Pancreas (tissue), 10 donors: ENCODE results near the gene IQCE. TPM values are rescaled to one million over a fixed set of nuclear protein-coding genes. Genes with fewer than 3 reads are reported as not detected.

ENCODE experiments used
- ATAC-seq, 4 donors: fragments of 200-7000 bp; cut with Tn5 transposase; one replicate each; pipeline versions ENCODE4 v1.8.0 to v1.9.1; 2020; ENCODE audit warnings: mild to moderate bottlenecking in 4 of 4, moderate library complexity in 4 of 4
- DNase-seq, 6 donors: peaks; one replicate each; pipeline ENCODE4 v3.0.0-alpha.2; 2020
- FAIRE-seq: peaks from 2 replicates; lab custom pipeline; 2012; peaks lifted over from hg19 to GRCh38; lab: Jason Lieb, UNC
- H3K27ac ChIP-seq, 4 donors: fragments of 200-600 bp; sonication (generic); 1 replicate in 3 of 4; 2 replicates in 1 of 4; pipeline versions ENCODE4 v1.5.0 to v1.8.0; 2020
- H3K27me3 ChIP-seq, 4 donors: fragments of 200-600 bp; one replicate each; pipeline ENCODE4 v1.8.0; 2021
- H3K36me3 ChIP-seq, 3 donors: fragments of 200-600 bp; sonication (generic) in 1 of 3; one replicate each; pipeline versions ENCODE4 v1.5.0 to v1.8.0; 2020 to 2021
- H3K4me1 ChIP-seq, 3 donors: fragments of 200-600 bp; one replicate each; pipeline ENCODE4 v1.8.0; 2021
- H3K4me3 ChIP-seq, 4 donors: fragments of 200-600 bp; sonication (generic) in 2 of 4; one replicate each; pipeline versions ENCODE4 v1.5.0 to v1.8.0; 2020 to 2021
- H3K9me3 ChIP-seq, 4 donors: fragments of 200-600 bp; one replicate each; pipeline ENCODE4 v1.8.0; 2021
- WGBS, 2 donors: extraction: QIAGEN DNeasy Blood & Tissue Kit; methylation state at CpG; one replicate each; pipeline ENCODE4 v1.1.7; 2013; 5-methylcytosine and 5-hydroxymethylcytosine counted together
- intact Hi-C, 3 donors: fragments of 100-400 bp; cut with DNase I; formaldehyde crosslinking; loops; one replicate each; pipeline versions ENCODE4 v1.11.1 to v1.14.2; 2022
- polyA plus RNA-seq, 2 donors: library from polyadenylated mRNA; stranded (reverse); fragments of 200-250 nt; gene quantifications; one replicate each; pipeline ENCODE4 v1.2.3, GENCODE V29; 2013
- total RNA-seq, 6 donors: library from RNA; stranded (reverse); fragmentation: NEBNext Ultra II Directional in 4 of 6; extraction: Animal tissue kit (Norgen Biotek cat#: 25700) in 4 of 6; gene quantifications; one replicate each; pipeline versions ENCODE4 v1.2.1 to v1.2.4, GENCODE V29; 2021 to 2023
- TF ChIP-seq, protein P1 (sequence below), 4 donors: fragments of 200-600 bp; sonication (generic) in 3 of 4; IDR thresholded peaks; one replicate each; pipeline versions ENCODE4 v1.5.0 to v1.8.0; 2021; ENCODE audit warnings: antibody characterized with exemption in 4 of 4
- donor health status: healthy with polysubstance abuse.
- donor health status: DM: no; HTN: no; CAD: no; lungs with moderate emphysema.
- donor health status: DM: no; HTN: no; CAD: no.
- donor health status: control.
- donor health status: control.
- donor health status: Bipolar disorder and iron deficiency.
- donor health status: DM: yes; HTN: yes; CAD: no.
- donor health status: DM: no; HTN: no; CAD: no.
- donor health status: DM: no; HTN: no; CAD: no.
- donor health status: DM: yes; HTN: yes; CAD: no.

Gene IQCE
- total and polyA plus RNA-seq, 8 donors = 8.8 to 14.1 (median 10.9) TPM

DNA sequence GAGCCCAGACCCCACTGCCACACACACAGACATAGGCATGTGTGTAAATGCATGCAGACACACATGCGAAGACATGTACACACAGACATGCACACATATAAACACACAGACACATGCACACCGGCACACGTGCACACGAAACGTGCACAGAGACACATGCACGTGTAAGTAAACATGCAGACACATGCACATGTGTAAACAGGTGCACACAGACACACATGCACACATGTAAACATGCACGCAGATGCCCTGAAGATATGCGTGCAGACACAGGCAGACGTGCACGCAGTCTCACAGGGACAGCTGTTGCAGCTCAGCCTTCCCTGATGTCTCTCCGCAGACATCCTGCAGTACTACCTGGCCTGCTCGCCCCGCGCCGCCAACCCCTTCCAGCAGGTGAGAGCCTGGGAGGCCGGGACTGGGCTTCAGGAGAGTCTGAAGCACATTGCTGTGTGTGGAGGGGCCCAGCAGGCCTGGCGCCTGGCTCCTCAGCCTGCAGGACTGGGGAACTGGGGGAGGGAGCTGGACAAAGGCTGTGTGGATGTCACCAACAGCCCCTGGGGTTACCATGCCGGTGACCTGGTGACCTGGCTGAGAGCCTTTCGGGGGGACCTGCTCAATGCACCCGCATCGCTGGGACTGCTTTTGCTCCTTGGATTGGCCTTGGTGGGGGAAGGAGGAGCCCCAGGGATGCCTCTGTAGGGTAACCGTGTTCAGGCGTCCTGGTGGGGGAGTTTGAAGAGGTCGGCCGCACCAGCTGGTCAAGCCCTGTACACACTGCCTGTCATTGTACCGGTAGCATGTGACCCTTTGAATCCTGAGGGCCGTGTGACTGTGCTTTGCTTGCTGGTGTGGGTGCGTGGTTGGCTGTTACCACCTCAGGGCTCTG, 93.3 kb downstream of the IQCE start:
- TF ChIP-seq, protein P1, sequence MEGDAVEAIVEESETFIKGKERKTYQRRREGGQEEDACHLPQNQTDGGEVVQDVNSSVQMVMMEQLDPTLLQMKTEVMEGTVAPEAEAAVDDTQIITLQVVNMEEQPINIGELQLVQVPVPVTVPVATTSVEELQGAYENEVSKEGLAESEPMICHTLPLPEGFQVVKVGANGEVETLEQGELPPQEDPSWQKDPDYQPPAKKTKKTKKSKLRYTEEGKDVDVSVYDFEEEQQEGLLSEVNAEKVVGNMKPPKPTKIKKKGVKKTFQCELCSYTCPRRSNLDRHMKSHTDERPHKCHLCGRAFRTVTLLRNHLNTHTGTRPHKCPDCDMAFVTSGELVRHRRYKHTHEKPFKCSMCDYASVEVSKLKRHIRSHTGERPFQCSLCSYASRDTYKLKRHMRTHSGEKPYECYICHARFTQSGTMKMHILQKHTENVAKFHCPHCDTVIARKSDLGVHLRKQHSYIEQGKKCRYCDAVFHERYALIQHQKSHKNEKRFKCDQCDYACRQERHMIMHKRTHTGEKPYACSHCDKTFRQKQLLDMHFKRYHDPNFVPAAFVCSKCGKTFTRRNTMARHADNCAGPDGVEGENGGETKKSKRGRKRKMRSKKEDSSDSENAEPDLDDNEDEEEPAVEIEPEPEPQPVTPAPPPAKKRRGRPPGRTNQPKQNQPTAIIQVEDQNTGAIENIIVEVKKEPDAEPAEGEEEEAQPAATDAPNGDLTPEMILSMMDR (IDR thresholded peaks at IDR 0.05) = no peak
- peak in 1 of 6 donors; percentile 59 for DNase-seq
- no peaks in the 10 kb centered on the region for H3K36me3 ChIP-seq
- intact Hi-C loops = no loop called here
- H3K4me1 ChIP-seq = no peaks in the 10 kb centered on the region
- WGBS, 2 donors = 91 to 92% methylated on average over 28 of the region's 28 CpGs
- H3K27ac ChIP-seq = no peak overlapping the region
- no peak for FAIRE-seq
- no peak overlapping the region for H3K4me3 ChIP-seq
- no peaks in the 10 kb centered on the region for H3K27me3 ChIP-seq
- H3K9me3 ChIP-seq = no peaks in the 10 kb centered on the region
- no peak for ATAC-seq

DNA sequence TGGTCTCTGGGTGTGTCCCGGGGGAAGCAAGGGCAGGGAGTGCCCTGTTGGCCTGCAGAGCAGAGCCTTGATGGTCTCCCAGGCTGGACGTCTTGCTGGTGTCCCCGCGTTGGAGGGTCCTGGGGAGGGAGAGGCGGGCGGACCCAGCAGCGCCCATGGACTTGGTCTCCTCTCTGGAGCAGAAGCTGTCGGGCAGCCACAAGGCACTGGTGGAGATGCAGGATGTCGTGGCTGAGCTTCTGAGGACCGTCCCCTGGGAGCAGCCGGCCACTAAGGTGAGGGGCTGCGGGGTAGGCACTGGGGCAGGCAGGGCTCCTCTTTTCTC, 93.9 kb downstream of the IQCE start:
- Histone ChIP-seq H3K27me3 (no peaks in the 10 kb centered on the region), H3K27ac (no peak overlapping the region), H3K4me3 (no peak overlapping the region), H3K4me1 (no peaks in the 10 kb centered on the region), H3K36me3 (no peaks in the 10 kb centered on the region), H3K9me3 (no peaks in the 10 kb centered on the region)
- DNase-seq = peak in 1 of 6 donors; percentile 51
- no peak for FAIRE-seq
- intact Hi-C loops = no loop called here
- TF ChIP-seq, protein P1 (IDR thresholded peaks at IDR 0.05) = no peak
- WGBS, 2 donors = 88 to 91% methylated on average over 11 to 12 of the region's 12 CpGs
- ATAC-seq = no peak

DNA sequence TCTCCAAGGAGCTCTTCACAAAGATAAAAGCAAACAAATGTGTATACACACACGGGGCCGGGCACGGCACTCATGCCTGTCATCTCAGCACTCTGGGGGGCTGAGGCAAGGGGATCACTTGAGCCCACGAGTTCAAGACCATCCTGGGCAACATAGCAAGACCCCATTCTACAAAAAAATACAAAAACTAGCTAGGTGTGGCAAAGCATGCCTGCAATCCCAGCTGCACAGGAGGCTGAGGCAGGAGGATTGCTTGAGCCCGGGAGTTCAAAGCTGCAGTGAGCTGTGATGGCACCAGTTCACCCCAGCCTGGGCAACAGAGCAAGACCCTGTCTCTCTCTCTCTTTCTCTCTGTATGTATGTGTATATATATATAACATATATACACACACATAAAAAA, 95.3 kb downstream of the IQCE start:
- intact Hi-C loops = no loop called here
- Histone ChIP-seq H3K27me3 (no peaks in the 10 kb centered on the region), H3K27ac (no peak overlapping the region), H3K4me3 (no peak overlapping the region), H3K9me3 (no peaks in the 10 kb centered on the region), H3K36me3 (no peaks in the 10 kb centered on the region), H3K4me1 (no peaks in the 10 kb centered on the region)
- DNase-seq (peak in 1 of 6 donors; percentile 11), FAIRE-seq (no peak), ATAC-seq (no peak)
- WGBS, 2 donors = 77% methylated on average over 5 of the region's 5 CpGs
- TF ChIP-seq, protein P1 (IDR thresholded peaks at IDR 0.05) = no peak

DNA sequence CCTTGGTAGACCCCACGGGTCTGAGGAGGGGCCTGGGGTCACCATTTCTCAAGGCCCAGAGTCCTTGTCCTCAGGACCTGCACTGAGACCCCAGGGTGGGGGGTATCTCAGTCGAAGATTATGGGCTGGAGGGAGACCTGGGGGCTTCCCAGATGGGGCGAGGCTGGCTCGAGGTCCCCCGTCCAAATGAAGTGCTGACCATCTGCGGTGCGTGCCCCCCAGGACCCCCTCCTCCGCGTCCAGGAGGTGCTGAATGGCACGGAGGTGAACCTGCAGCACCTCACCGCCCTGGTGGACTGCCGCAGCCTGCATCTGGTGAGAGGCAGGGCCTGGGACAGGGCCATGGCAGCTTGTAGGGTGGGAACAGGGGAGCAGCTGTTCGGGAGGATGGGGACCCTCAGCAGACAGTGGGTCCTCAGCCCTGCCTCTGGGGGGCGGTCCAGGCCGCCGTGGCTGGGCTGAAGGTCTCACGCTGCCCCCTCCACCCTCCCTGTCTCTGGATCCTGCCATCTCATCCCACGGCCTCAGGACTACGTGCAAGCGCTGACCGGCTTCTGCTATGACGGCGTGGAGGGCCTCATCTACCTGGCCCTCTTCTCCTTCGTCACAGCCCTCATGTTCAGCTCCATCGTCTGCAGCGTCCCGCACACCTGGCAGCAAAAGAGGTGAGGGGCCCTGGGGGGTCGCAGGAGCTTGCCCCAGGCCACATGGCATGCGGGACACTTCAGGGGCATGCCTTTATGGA, 97.3 kb downstream of the IQCE start:
- no peak for ATAC-seq
- H3K4me1 ChIP-seq = no peaks in the 10 kb centered on the region
- H3K9me3 ChIP-seq = no peaks in the 10 kb centered on the region
- H3K4me3 ChIP-seq = no peak overlapping the region
- 87 to 90% methylated on average over 29 of the region's 29 CpGs for WGBS, 2 donors
- no peak overlapping the region for H3K27ac ChIP-seq
- intact Hi-C loops = no loop called here
- TF ChIP-seq, protein P1 (IDR thresholded peaks at IDR 0.05) = no peak
- no peaks in the 10 kb centered on the region for H3K27me3 ChIP-seq
- no peaks in the 10 kb centered on the region for H3K36me3 ChIP-seq
- DNase-seq = peak in 1 of 6 donors; percentile 46
- FAIRE-seq = no peak
